Activated CD4-positive, alpha-beta T cell treated with anti-CD3 and anti-CD28 coated beads for 48 hours (primary cell): Measurements from ENCODE around the gene CUZD1.

Experiments used
- DNase-seq: peaks from one replicate; pipeline ENCODE4 v3.0.0-alpha.2; 2020

Gene CUZD1

DNA sequence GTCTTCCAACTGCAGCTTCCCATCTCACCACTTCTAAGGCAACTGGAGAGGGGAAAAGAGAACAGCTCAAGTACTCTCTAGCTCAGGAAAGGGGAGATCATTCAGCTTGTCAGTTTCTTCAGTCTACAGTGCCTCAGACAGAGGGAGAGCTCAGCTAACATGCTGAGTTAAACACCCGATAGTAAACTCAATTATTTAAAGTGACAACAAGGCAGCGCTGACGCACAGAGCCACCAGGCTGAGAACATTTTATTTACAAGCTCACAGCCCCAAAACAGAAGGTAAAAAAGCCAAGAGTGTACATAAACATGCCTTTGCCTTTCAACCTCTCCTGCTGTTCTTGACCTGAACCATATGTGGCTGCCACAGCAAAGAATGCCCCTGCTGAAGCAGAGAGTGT lies 10.1 kb upstream of the CUZD1 start:
- no peak for DNase-seq

DNA sequence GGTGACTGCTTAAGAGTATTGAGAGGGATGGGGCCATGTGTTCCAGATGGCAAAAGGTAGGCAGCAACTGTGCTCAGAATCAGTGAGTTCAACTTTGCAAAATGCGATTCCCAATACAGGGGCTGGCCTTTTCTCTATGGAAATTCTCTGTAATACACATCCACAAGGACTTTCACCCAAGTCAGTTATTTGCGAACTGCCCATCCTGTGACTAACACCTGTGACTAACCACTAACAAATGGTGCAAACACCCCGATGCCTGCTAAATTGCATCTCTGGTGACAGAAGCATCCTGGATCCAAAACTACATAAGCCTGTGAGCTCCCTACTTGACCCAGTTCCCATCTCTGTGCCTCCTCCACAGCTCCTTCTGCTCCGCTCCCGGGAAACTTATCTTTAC lies 9.0 kb upstream of the CUZD1 start:
- no peak for DNase-seq

DNA sequence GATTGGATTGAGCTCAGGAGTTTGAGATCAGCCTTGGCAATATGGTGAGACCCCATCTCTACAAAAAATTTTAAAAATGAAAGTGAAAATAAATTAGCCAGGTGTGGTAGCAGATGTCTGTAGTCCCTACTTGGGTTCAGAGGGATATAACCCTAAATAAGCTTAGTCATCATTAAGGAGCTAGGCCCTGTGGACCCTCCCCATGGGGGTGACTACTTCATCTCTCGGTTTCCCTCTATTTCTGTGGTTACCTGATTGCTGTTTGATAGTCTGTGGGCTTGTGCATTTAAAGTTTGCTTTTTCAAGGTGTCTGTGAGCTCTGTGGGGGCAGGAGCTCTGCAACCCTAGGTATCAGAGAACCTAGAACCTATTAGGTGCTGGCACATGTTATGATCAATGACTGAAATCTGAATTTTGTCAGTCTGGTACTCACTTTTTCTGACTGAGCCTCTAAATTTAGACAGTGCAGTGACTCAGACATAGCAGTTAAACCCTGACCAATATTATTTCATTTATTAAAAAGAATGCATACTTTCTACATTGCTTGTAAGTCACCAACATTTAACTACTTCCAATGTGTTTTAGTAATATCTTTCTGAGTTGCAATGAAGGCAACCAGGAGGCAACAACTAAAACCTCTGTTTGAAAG lies 8.1 kb upstream of the CUZD1 start:
- DNase-seq = no peak

DNA sequence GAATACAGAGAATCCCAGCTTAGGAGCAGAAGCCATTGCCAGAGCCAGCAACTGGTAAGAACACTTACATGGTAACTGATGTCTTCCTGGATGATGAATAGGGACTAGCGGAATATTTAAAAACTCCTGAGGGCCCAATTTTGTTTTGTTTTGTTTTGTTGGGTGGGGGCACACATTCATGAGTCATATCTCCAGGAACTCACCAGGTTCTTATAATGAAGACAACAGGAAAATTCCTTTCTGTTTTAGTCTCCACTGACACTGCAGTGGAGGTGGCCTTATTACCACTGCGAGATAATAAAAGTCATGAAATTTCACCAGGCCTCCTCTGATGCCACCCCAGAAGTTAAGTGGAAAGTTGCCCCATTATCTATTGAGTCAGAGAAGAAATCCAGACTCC lies 6.6 kb upstream of the CUZD1 start:
- DNase-seq = no peak

DNA sequence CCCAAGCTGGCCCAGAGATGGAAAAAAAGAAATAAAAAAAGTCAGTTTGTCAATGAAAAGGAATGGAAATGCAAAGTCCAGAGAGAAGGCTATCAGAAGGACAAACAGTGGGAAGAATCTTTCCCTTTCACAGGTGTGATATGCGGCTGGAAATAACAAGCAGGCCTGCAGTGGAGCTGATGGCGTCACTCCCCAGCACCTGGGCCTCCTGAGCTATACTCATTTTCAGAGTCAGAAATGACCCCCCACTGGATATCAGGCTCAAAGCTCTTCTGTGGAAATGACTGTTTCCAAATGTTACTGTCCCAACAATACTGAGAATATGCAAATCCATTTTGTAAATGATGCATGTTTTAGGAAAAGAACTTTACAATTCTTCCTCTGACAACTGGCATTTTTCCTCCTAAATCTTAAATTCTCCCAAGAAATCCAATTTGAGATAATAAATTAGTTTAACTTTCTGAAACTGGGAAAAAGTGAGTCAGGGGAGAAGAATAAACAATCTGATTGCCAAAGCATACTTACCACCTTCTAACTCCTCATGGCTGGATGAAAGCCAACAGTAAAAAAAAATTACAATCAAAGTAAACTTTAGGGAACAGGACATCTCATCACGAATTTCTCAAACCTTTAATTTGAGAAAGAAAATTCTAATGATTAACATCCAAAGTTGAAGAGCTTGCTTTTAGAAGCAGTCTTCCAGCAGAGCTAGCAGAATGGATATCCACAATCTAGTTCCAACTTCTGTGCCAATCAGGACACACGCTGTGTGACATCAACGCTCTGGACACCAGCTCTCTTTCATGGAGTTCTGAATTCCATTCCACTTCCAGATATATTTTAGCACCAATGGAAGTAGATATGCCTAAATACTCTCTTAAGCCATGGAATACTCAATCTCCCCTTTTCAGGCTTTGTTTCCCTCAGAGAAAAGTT lies 5.3 kb upstream of the CUZD1 start:
- no peak for DNase-seq

DNA sequence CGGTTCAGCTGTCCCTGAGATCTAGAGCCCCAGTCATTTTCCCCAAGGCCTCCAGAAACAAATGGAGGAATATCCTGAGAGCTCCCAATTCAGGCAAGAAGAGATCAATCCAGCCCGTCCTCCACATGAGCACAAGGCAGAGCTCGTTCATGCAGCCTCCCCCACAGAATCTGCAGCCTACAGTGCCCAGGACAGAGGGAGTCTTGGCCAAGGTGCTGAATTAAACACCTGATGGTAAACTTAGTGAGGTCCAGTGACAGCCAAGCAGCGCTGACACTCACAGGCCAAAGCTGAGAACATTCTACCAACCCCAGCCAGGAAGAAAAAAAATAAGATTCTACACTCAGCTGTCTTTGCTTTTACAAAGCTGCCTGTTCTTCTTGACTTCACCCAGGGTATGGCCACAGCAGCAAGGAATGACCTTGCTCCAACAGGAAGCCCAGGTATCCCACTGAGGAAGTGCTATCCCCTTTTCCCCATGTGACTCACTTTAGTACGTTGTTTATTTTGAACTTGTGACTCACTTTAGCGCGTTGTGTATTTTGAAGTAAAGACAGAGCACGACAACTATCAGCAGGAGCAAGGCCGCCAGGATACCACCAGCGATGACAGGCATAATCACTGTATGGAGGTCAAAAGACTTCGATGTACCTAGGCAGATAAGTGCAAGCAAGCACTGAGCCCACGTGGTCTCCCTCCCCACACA lies 4.4 kb upstream of the CUZD1 start:
- DNase-seq = no peak

DNA sequence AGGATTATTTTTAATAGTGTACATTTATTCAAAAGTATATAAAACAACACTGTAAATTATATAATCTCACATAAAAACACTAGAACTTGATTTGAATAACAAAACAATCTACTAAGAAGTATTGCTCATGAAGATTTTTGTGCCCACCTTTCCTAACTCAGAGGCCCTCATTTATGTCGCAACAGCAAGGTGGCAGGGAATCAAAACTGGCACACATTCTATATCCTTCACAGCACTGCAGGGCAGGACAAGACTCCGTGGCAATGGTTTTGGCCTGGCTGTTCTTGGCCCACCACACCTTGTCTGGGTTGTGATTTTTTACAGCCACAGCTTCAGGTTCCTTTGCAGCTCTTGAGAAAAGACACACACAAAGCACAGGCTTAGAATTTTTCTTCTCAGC lies 3.4 kb upstream of the CUZD1 start:
- DNase-seq = no peak

DNA sequence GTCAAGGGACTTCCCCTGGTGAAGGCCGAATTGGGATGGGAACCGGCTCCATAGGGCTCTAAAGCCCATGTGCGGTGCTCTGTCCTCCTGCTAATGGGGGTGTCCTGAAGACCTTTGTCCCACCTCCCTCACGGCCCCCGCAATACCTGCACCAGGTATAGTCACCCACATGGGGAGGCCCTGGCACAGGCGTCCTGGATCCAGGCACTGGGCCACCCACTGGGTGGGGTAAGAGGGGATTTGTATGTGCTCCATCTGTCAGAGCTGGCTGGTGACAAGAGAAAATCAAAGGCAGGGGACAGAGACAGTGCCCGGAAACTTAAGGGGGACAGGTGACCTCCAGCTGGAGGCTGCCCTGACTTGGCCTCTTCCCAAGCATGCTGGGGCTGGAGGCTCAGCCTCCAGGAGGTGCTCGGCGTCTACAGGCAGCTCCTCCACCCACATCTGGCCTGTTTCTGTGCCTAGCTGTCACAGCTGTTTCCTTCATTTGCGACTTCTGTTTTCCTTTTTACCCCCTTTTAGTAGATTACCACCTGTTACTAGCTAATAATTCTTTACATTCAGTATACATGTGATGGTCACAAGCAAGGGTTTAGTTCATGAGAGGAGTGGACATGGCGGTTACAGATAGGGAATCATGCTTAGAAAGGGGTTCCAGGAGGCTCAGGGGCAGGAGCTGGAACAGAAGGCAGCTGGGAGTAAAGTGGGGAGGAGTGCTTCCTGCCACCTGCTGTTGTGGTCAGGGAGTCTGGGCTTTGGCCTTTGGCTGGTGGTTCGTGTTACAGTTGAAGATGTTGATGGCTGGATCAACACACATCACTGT lies 2.3 kb upstream of the CUZD1 start:
- no peak for DNase-seq

DNA sequence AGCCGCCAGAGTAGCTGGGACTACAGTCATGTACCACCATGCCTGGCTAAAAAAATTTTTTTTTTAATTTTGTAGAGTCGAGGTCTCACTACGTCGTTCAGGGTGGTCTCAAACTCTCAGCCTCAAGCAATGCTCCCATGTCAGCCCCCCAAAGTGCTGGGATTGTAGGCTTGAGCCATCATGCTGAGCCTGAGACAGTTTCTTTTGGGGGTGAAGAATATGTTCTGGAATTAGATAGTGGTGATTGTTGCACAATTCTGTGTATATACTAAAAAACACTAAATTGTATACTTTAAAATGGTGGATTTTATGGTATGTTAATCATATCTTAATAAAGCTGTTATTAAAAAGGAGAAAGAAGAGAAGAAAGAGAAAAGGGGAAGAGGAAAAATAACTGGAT lies 1.5 kb downstream of the CUZD1 start:
- no peak for DNase-seq

DNA sequence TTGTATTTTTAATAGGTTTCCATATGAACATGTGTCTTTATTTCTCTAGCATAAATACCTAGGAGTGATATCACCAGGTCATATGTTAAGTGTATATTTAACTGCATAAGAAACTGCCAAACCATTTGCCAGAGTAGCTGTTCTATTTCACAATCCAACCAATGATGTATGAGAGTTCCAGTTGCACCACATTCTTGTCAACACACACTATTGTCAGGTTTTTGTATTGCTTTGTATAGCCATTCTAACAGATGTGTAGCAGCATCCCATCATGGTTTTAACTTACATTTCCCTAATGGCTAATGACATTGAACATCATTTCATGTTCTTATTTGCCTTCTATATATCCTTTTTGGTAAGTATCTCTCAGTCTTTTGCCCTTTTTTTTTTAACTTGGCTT lies 4.1 kb downstream of the CUZD1 start:
- no peak for DNase-seq

DNA sequence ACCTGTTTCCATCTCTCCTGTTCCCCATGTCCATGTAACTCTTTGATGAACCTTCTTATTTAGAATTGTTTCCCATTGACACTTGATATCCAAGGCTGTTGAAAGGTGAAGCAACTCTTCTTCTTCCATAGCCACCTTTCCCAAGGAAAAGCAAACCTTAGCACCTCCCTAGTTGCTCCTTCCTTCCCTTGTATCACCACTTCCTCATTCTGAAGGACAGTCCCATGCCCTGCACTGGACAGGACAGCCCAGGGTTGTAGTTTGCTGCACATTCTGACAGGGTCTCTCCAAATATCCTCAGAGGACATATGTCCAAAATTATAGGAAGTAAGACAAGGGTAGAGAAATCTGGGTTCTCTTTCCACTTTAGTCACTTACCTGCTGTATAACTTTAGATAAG lies 6.2 kb downstream of the CUZD1 start:
- DNase-seq = no peak

DNA sequence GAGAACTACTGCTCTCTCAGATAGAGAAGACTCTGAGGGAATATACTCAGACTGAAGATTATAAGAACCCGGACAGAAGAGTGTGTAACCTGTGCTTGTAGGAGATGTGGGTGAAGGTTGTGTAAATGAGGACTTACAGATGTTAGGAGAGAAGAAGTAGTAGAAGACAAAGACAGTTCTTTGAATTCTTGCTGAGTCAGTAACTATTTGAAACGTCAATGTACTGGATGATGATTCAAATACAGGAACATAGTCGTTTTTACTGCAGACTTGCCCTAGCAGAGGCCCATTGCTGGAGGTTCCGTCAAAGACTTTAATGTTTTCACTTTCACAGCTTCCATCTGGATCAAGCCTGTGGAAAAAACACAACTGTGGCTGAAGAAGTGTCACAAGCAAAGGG lies 6.8 kb downstream of the CUZD1 start:
- DNase-seq = no peak

DNA sequence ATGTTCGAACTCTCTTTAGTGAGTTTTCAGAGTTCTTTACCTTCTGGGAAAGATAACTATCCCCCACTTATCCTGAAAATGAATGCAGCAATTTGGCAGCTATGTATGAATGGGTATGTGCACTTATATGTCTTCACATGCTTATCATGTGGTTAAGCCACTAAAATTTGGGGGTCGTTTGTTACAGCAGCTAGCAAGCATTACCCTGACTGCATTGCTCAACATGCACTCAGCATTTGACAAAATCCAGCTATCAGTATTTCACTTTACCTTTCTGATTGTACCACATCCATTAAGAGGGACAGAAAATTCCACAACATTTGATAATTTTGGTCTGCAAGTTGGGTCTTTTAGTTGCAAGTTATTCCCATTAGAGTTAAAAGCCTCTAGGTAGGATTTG lies 9.7 kb downstream of the CUZD1 start:
- DNase-seq = no peak

DNA sequence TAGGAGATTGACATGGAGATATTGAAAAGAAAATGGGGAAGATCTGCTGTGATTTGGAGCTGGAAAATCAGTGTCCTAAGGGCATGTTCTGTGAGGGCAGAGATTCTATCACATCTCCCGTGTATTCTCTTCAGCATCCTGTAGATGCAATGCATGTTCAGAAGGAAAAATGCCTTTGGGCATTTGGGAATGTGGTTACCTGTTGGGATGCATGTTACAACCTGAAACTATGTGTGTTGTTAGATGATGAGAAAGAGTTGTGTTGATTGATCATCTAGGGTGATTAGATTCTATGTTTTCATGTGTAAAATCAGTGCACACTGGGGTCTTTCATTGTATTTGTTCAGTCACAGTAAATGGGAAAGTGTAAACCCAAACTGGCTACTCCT lies 14.7 kb downstream of the CUZD1 start:
- no peak for DNase-seq

DNA sequence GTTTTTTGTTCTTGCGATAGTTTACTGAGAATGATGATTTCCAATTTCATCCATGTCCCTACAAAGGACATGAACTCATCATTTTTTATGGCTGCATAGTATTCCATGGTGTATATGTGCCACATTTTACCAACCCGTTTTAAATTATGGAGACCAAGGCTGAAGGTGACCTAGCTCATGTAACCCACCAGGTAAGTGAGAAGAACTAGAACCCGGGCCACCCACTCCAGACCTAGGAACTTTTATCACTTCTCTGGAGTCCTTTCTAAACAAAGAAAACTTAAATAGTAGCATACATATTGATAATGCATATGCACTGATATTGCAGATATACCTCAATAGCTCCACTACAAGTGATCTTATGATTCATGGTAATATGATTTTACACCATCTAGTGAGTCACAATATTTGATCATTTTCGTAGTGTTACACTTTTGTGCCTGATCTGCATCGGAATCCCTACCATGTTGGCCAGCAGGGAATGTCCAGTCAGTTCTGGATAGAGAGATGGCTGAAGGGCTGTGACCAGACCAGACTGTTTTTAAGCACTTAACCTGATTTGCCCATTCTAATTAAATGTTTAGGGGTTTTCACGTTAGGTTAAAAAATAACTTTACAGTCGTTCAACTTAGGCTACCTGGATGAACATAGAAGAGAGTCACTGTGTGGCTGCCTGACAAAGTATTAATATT lies 15.2 kb downstream of the CUZD1 start:
- no peak for DNase-seq

DNA sequence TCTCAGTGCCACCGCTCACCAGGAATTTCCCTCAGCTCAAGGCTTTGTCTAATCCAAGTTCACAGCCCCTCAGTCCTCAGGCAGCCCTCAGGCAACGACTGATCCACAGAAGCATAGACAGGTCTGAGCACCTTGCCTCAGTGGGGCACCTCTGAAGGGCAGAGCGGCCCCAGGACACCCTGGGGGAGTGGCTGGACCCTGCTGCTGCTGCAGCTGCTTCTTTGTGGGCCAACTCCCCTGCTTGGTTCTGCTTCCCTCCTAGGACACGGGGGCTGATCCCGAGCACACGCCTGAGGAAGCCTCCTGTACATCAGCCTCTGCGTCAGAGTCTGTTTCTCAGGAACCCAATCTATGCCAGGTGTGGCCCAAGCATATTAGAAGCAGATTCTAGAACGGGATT lies 16.2 kb downstream of the CUZD1 start:
- DNase-seq = no peak

DNA sequence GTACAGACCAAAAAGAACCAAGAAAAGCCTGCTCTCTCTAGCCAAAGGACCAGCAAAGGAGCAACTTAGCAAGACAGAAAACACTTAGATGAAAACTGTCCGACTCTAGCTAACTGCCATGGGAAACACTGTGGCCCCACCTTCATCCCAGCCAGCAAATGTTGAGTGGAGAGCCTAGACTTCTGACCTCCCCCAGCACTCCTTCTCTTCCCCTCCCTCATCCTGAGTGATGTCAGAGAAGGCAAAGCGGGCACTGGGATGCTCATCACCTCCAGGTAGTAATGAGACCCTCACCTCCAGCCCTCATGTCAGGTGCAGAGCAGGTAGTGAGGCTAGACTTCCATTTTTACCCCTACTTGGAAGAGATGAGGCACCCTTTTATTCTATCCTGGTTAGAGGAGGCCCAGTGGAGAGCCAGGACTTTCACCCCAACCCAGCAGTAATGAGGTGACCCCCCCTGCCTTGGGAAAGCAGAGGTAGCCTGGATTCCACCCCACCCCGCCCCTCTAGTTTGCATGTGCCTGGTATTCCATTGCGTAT lies 16.9 kb downstream of the CUZD1 start:
- DNase-seq = no peak

DNA sequence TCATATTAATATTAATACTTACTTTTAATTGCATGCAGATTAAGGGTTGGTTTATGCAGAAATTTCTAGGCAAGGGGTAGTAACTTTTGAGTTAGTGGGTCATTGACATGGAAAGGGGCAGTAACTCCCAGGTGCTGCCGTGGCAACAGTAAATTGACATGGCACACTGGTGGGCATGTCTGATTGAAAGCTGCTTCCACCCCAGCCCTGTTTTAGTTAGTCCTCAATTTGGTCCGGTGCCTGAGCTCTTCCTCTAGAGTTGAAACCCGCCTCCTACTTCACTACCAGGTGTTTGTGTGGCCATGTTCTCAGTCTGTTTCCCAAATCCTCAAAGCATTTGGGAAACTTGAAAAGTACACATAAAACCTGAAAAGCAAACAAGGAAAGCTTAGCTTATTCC lies 18.4 kb downstream of the CUZD1 start:
- DNase-seq = no peak

DNA sequence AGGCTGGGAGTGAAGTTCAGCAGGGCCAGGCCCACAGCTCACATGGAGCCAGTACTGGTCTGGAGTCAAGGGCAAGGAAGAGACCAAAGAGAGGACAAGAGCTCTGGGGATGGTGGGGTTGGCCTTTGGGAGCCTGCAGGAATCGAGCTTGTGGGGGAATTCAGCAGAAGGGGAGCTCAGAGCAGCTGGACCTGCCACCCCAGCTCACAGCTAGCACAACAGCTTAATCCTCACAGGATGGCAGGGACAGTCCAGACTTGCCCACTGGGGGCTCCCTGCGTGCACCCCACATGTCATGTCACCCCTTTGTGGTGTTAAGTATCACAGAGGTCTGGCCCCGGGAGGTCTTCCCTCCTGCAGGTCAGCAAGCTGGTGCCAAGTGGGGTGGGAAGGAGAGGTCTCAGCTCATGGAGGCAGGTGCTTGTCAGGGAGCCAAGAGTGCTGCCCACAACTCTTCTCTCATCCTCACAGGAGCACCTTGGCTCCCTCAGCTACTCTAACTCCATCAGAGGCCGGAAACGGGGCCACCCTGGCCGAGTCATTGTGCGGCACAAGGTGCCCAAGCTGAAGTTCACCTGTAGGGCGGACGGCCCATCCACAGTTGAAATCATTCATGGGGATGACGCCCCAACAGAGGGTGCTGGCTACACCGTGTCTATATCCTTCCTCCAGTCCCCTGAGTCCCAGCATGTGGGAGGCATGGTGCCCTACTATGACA lies 22.5 kb downstream of the CUZD1 start:
- no peak for DNase-seq

DNA sequence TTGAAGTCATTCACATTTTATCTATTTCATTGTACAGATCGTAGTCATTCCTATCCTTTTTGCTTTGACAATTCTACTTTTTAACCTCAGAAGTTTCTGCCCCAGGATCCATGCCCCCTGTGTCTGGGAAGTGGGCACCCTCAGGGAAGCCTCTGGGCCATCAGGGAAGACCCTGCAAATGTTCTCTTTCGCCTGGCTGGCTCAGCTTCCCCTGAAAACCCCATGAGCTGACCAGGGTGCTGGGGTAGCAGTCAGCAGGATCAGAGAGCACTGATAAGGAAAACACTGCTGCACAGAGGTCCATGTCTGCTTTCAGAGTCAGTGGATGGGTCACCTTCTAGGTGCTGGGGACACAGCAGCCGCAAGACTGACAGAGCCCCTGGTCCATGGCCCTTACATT lies 23.8 kb downstream of the CUZD1 start:
- DNase-seq = no peak

DNA sequence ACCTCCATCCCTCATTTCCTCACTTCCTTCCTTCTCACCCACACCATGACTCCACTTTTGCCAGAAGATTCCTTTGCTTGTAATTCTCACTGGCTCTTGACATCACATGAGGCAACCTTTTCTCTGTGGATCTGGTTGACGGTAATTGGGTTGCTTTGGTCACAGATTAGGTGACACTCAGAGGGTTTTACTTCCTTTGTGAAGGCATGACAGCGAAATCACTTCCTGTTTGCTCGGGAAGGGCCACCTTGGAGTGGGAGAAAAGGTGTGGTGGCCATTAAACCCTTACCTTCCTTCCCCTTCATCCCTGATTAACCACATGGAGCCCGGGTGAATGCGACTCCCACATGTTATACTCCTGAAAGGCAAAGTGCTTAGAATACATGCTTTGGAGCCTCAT lies 30.2 kb downstream of the CUZD1 start:
- no peak for DNase-seq

DNA sequence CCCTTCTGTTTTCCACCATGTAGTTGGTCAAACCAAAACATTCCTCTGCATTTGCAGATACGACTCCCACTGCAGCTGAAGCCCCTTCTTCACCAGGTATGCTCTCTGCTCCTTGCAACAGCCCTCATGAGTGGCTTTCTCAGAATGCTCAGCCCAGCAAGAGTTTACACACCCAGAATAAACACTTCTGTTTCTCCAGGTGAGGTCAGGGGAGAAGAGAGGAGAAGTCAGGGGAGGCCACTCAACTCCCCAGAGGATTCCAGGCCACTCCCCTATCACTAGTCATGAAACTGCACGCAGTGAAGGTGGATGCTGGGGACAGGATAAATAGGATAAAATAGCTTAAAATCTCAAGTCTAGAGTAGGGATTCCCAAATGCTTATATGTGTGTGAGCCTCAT lies 31.2 kb downstream of the CUZD1 start:
- no peak for DNase-seq
